Transverse colon (tissue), 4 donors: ENCODE results near the gene GNAT3.

ENCODE experiments used
- CTCF ChIP-seq, 5 experiments: fragments of 200-600 bp in 3 of 5; fragments of 450-650 bp in 2 of 5; sonication (generic) in 3 of 5; IDR thresholded peaks; 1 replicate in 2 of 5; 2 replicates in 3 of 5; pipeline ENCODE4 v1.5.1; 2016 to 2017; ENCODE audit warnings: antibody characterized with exemption in 5 of 5, inconsistent platforms in 3 of 5, mild to moderate bottlenecking in 2 of 5, moderate library complexity in 1 of 5
- POLR2A ChIP-seq: fragments of 450-650 bp; IDR thresholded peaks from one replicate; pipeline ENCODE4 v1.6.1; 2016; ENCODE audit warnings: antibody characterized with exemption, mild to moderate bottlenecking, moderate library complexity
- POLR2AphosphoS5 ChIP-seq, 3 donors: sonication (generic); formaldehyde crosslinking; IDR thresholded peaks; one replicate each; pipeline ENCODE4 v1.6.1; 2016; ENCODE audit warnings: antibody characterized with exemption in 3 of 3

GRCh38 chr7:80499350-80499953 is 12.4 kb downstream of the GNAT3 start:
- TF ChIP-seq POLR2A (no peak), POLR2AphosphoS5 (IDR thresholded peaks at IDR 0.05) (no peak), CTCF (IDR thresholded peaks at IDR 0.05) (no peak)
